DMS79 treated with DMSO at 0.1 percent for 48 hours (cell line): ENCODE measurements around the gene DARS1.

ENCODE experiments used
- DNase-seq: peaks from one replicate; lab custom pipeline; 2025; lab: John Stamatoyannopoulos, UW

Gene DARS1

GRCh38 chr2:135985018-135985825, at the start of gene DARS1:
Gene DARS1, minus strand, starts transcription at chr2:135985626. Its CDS starts 158 bp downstream, at chr2:135985468.
- DNase-seq = peak; percentile 96

GRCh38 chr2:136034629-136035028, 49.2 kb upstream of the DARS1 start:
- DNase-seq = no peak

GRCh38 chr2:136032817-136033535, 47.5 kb upstream of the DARS1 start:
- no peak for DNase-seq

GRCh38 chr2:136032192-136032591, 46.8 kb upstream of the DARS1 start:
- no peak for DNase-seq

GRCh38 chr2:136031711-136032110, 46.3 kb upstream of the DARS1 start:
- no peak for DNase-seq

- no peak for DNase-seq
Observed at GRCh38 chr2:136030406-136030805, 45.0 kb upstream of the DARS1 start.

- no peak for DNase-seq
Observed at GRCh38 chr2:136029149-136029548, 43.7 kb upstream of the DARS1 start.

- DNase-seq = no peak
Observed at GRCh38 chr2:136028001-136028400, 42.6 kb upstream of the DARS1 start.

- no peak for DNase-seq
Observed at GRCh38 chr2:136027112-136027511, 41.7 kb upstream of the DARS1 start.

- peak; percentile 74 for DNase-seq
Observed at GRCh38 chr2:136025057-136025973, 39.9 kb upstream of the DARS1 start.

GRCh38 chr2:136024616-136025015, 39.2 kb upstream of the DARS1 start:
- DNase-seq = peak; percentile 23

GRCh38 chr2:136024185-136024584, 38.8 kb upstream of the DARS1 start:
- no peak for DNase-seq

GRCh38 chr2:136023416-136023815, 38.0 kb upstream of the DARS1 start:
- DNase-seq = no peak

GRCh38 chr2:136022396-136023146, 37.1 kb upstream of the DARS1 start:
- no peak for DNase-seq

GRCh38 chr2:136021976-136022375, 36.5 kb upstream of the DARS1 start:
- no peak for DNase-seq

- no peak for DNase-seq
Observed at GRCh38 chr2:136021406-136021805, 36.0 kb upstream of the DARS1 start.

- no peak for DNase-seq
Observed at GRCh38 chr2:136020831-136021230, 35.4 kb upstream of the DARS1 start.

GRCh38 chr2:136019825-136020224, 34.4 kb upstream of the DARS1 start:
- DNase-seq = no peak

- no peak for DNase-seq
Observed at GRCh38 chr2:136019306-136019705, 33.9 kb upstream of the DARS1 start.

GRCh38 chr2:136017786-136018185, 32.4 kb upstream of the DARS1 start:
- no peak for DNase-seq

GRCh38 chr2:136016836-136017235, 31.4 kb upstream of the DARS1 start:
- DNase-seq = no peak

GRCh38 chr2:136016427-136016826, 31.0 kb upstream of the DARS1 start:
- no peak for DNase-seq
